ENCODE data around the gene CARD14. TPM values are rescaled to one million over a fixed set of nuclear protein-coding genes. Genes with fewer than 3 reads are reported as not detected.

CARD14 gene
- total RNA-seq, 3 donors from 2014 or later (not counting 1 experiment from before 2014, with no cell fraction given) = 0.12 to 0.38 TPM; not detected in 1

DNA sequence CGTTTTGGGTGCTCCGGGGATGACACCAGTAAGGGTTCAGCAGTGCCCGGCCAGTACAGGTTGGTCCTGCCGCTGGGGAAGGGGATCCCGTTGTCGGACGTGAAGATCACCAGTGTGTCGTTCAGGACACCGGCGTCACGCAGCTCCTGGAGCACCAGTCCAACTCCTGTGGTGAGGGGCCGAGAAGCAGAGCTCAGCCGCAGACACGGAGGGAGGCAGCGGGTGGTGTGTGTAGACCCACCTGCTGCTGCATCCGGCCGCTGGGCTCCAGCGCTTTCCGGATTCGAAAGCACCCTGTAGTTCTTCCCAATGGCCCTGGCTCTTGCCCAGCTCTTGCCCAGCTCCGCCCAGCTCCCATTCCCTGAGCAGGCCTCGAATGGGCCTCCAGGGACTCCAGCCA, 42.3 kb downstream of the CARD14 start:
- no peaks in the 10 kb centered on the region for H3K27me3 Mint-ChIP-seq (ENCODE audit: low read depth in 2 of 2)
- no peaks in the 10 kb centered on the region for H3K36me3 Mint-ChIP-seq
- peaks cover 65% of the 10 kb centered on the region for H3K36me3 ChIP-seq (ENCODE audit: control insufficient read depth, insufficient read depth, low read length)
- H3K27ac Mint-ChIP-seq = no peak overlapping the region
- ATAC-seq (no peak), DNase-seq (no peak)
- H3K9me3 ChIP-seq (ENCODE audit: control insufficient read depth, insufficient read depth, low read length) = no peaks in the 10 kb centered on the region
- H3K9me3 Mint-ChIP-seq = no peaks in the 10 kb centered on the region
- intact Hi-C loops (cut with micrococcal nuclease) = no loop called here
- 96% methylated on average over 22 of the region's 22 CpGs for WGBS (ENCODE audit: insufficient coverage)
- TF ChIP-seq, protein P1, sequence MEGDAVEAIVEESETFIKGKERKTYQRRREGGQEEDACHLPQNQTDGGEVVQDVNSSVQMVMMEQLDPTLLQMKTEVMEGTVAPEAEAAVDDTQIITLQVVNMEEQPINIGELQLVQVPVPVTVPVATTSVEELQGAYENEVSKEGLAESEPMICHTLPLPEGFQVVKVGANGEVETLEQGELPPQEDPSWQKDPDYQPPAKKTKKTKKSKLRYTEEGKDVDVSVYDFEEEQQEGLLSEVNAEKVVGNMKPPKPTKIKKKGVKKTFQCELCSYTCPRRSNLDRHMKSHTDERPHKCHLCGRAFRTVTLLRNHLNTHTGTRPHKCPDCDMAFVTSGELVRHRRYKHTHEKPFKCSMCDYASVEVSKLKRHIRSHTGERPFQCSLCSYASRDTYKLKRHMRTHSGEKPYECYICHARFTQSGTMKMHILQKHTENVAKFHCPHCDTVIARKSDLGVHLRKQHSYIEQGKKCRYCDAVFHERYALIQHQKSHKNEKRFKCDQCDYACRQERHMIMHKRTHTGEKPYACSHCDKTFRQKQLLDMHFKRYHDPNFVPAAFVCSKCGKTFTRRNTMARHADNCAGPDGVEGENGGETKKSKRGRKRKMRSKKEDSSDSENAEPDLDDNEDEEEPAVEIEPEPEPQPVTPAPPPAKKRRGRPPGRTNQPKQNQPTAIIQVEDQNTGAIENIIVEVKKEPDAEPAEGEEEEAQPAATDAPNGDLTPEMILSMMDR (IDR thresholded peaks at IDR 0.05) = no peak
- peaks cover 15% of the 10 kb centered on the region for H3K4me1 ChIP-seq (ENCODE audit: control insufficient read depth, insufficient read depth, low read length)
- H3K27me3 ChIP-seq (ENCODE audit: control insufficient read depth, insufficient read depth, low read length) = no peaks in the 10 kb centered on the region
- H3K4me3 ChIP-seq (ENCODE audit: low read length) = no peak overlapping the region
- H3K27ac ChIP-seq (ENCODE audit: low read length) = no peak overlapping the region
- no peak overlapping the region for H3K4me3 Mint-ChIP-seq
- H3K4me1 Mint-ChIP-seq = peaks cover 0 to under 1% of the 10 kb centered on the region in 2 donors

DNA sequence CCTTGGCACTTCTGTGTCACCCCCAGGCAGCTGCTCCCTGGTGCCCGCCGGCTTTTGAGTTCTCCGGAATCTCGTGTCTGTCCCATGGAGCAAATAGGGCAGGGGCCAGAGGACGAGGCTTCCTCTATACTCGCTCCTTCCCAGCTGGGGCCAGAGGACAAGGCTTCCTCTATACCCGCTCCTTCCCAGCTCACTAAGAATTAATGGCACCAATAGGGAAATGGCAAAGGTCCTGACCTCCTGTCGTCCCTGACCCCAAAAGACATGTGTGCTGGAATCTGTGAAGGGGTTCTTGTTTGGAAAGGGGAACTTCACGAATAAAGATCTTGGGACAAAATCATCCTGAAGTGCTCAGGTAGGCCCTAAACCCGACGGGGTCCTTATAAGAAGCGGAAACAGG, 42.7 kb downstream of the CARD14 start:
- Histone ChIP-seq H3K9me3 (ENCODE audit: control insufficient read depth, insufficient read depth, low read length) (no peaks in the 10 kb centered on the region), H3K27me3 (ENCODE audit: control insufficient read depth, insufficient read depth, low read length) (no peaks in the 10 kb centered on the region), H3K36me3 (ENCODE audit: control insufficient read depth, insufficient read depth, low read length) (peaks cover 68% of the 10 kb centered on the region), H3K27ac (ENCODE audit: low read length) (no peak overlapping the region), H3K4me3 (ENCODE audit: low read length) (no peak overlapping the region), H3K4me1 (ENCODE audit: control insufficient read depth, insufficient read depth, low read length) (peaks cover 19% of the 10 kb centered on the region)
- TF ChIP-seq, protein P1 (IDR thresholded peaks at IDR 0.05) = no peak
- Mint-ChIP-seq H3K27ac (peak overlapping the region in 1 of 2 donors; percentile 24), H3K9me3 (no peaks in the 10 kb centered on the region), H3K4me3 (no peak overlapping the region), H3K36me3 (no peaks in the 10 kb centered on the region), H3K27me3 (ENCODE audit: low read depth in 2 of 2) (no peaks in the 10 kb centered on the region), H3K4me1 (peaks cover 4 to 5% of the 10 kb centered on the region in 2 donors)
- WGBS (ENCODE audit: insufficient coverage) = 96% methylated on average over 11 of the region's 12 CpGs
- ATAC-seq (no peak), DNase-seq (no peak)
- intact Hi-C loops (cut with micrococcal nuclease) = no loop called here

DNA sequence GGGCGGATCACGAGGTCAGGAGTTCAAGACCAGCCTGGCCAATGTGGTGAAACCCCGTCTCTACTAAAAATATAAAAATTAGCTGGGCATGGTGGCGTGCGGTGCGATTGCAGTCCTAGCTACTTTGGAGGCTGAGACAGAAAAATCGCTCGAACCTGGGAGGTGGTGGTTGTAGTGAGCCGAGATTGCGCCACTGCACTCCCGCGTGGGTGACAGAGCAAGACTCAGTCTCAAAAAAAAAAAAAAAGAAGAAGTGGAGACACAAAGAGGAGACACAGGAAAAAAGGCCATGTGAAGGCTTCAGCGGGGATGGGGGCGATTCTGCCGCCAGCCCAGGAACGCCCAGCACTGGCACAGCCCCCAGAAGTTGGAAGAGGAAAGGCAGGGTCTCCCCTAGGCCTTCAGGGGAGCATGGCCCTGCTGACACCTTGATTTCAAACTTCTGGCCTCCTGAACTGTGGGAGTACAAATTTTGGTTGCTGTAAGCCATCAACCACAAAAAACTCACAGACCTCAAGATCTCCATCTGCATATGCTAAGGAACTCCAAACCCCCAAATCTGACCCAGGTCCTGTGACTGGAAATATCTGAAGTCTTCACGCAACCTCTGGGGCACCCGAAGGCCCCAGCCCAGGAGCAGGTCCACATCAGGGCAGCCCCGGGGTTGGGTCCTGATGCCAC, 43.3 kb downstream of the CARD14 start:
- no peak overlapping the region for H3K4me3 Mint-ChIP-seq
- H3K27ac Mint-ChIP-seq = peak overlapping the region in 1 of 2 donors; percentile 24
- 54% methylated on average over 19 of the region's 19 CpGs for WGBS (ENCODE audit: insufficient coverage)

More for the DNA sequence above, 43.3 kb downstream of the CARD14 start:
- Histone ChIP-seq H3K4me1 (ENCODE audit: control insufficient read depth, insufficient read depth, low read length) (peaks cover 24% of the 10 kb centered on the region), H3K4me3 (ENCODE audit: low read length) (no peak overlapping the region), H3K9me3 (ENCODE audit: control insufficient read depth, insufficient read depth, low read length) (no peaks in the 10 kb centered on the region), H3K36me3 (ENCODE audit: control insufficient read depth, insufficient read depth, low read length) (peaks cover 69% of the 10 kb centered on the region), H3K27me3 (ENCODE audit: control insufficient read depth, insufficient read depth, low read length) (no peaks in the 10 kb centered on the region), H3K27ac (ENCODE audit: low read length) (no peak overlapping the region)
- ATAC-seq (peak in 1 of 3 donors; percentile 23), DNase-seq (no peak)
- H3K9me3 Mint-ChIP-seq = no peaks in the 10 kb centered on the region
- peaks cover 8% of the 10 kb centered on the region in 2 donors for H3K4me1 Mint-ChIP-seq
- TF ChIP-seq, protein P1 (IDR thresholded peaks at IDR 0.05) = no peak
- H3K36me3 Mint-ChIP-seq = no peaks in the 10 kb centered on the region
- intact Hi-C loops (cut with micrococcal nuclease) = no loop called here
- no peaks in the 10 kb centered on the region for H3K27me3 Mint-ChIP-seq (ENCODE audit: low read depth in 2 of 2)
